GM23338 (cell line): ENCODE results near the gene GPR149. TPM values are rescaled to one million over a fixed set of nuclear protein-coding genes. Genes with fewer than 3 reads are reported as not detected.

Experiments used
- ATAC-seq: fragments of 200-7000 bp; cut with Tn5 transposase; 3 replicates; pipeline ENCODE4 v1.9.1; 2020
- DNase-seq: peaks from one replicate; pipeline ENCODE4 v3.0.0-alpha.2; 2015; ENCODE audit warnings: low spot score
- H2AFZ ChIP-seq: fragments of 200-600 bp; sonication (generic); 2 replicates; pipeline ENCODE4 v1.8.0; 2016; ENCODE audit warnings: antibody characterized with exemption, mild to moderate bottlenecking, moderate library complexity
- H3F3A ChIP-seq: fragments of 200-600 bp; sonication (generic); replicated peaks from 2 replicates; pipeline ENCODE4 v1.8.0; 2017; ENCODE audit warnings: antibody characterized with exemption, mixed run types, low read depth
- H3K27ac ChIP-seq: fragments of 200-600 bp; sonication (generic); 2 replicates; pipeline ENCODE4 v1.6.1; 2016; ENCODE audit warnings: low read depth
- H3K27me3 ChIP-seq: fragments of 200-600 bp; sonication (generic); 2 replicates; pipeline ENCODE4 v1.8.0; 2016; ENCODE audit warnings: mild to moderate bottlenecking, mixed run types, moderate library complexity; ENCODE audit not compliant: insufficient read depth
- H3K36me3 ChIP-seq: fragments of 200-600 bp; sonication (generic); 2 replicates; pipeline ENCODE4 v1.8.0; 2016; ENCODE audit warnings: mild to moderate bottlenecking; ENCODE audit not compliant: insufficient read depth
- H3K4me1 ChIP-seq: fragments of 200-600 bp; sonication (generic); 2 replicates; pipeline ENCODE4 v1.8.0; 2016; ENCODE audit warnings: mild to moderate bottlenecking, moderate library complexity; ENCODE audit not compliant: insufficient read depth
- H3K4me2 ChIP-seq: fragments of 200-600 bp; sonication (generic); 2 replicates; pipeline ENCODE4 v1.7.1; 2017; ENCODE audit warnings: mixed run types
- H3K4me3 ChIP-seq: fragments of 200-600 bp; sonication (generic); 2 replicates; pipeline ENCODE4 v1.6.1; 2016; ENCODE audit warnings: mixed run types
- H3K79me2 ChIP-seq: fragments of 200-600 bp; sonication (generic); replicated peaks from 2 replicates; pipeline ENCODE4 v1.8.0; 2017; ENCODE audit warnings: mild to moderate bottlenecking; ENCODE audit not compliant: insufficient read depth
- H3K9me2 ChIP-seq: fragments of 200-600 bp; sonication (generic); 2 replicates; pipeline ENCODE4 v1.8.0; 2017; ENCODE audit not compliant: insufficient read depth
- H4K20me1 ChIP-seq: fragments of 200-600 bp; sonication (generic); replicated peaks from 2 replicates; pipeline ENCODE4 v1.8.0; 2017; ENCODE audit warnings: mild to moderate bottlenecking; ENCODE audit not compliant: insufficient read depth
- H3K27ac Mint-ChIP-seq: 2 replicates; pipeline ENCODE4 v1.8.0; 2020; ENCODE audit warnings: inconsistent platforms, mild to moderate bottlenecking, moderate library complexity, mixed read lengths
- H3K27me3 Mint-ChIP-seq: 3 replicates; pipeline ENCODE4 v1.8.0; 2022; ENCODE audit warnings: low read depth, mild to moderate bottlenecking, moderate library complexity, mixed read lengths, inconsistent platforms; ENCODE audit not compliant: insufficient read depth, poor library complexity
- H3K36me3 Mint-ChIP-seq: 3 replicates; pipeline ENCODE4 v1.8.0; 2021; ENCODE audit warnings: low read depth, mild to moderate bottlenecking, inconsistent platforms, moderate library complexity, mixed read lengths
- H3K4me1 Mint-ChIP-seq: 3 replicates; pipeline ENCODE4 v1.8.0; 2020; ENCODE audit warnings: mild to moderate bottlenecking, inconsistent platforms, mixed read lengths
- H3K4me3 Mint-ChIP-seq: 3 replicates; pipeline ENCODE4 v1.8.0; 2021; ENCODE audit warnings: moderate library complexity, mild to moderate bottlenecking, inconsistent platforms, mixed read lengths
- H3K9me3 Mint-ChIP-seq: 3 replicates; pipeline ENCODE4 v1.8.0; 2020; ENCODE audit warnings: moderate library complexity, mild to moderate bottlenecking, inconsistent platforms, mixed read lengths
- CTCF ChIP-seq, 2 experiments: fragments of 200-600 bp in 1 of 2; sonication (generic) in 1 of 2; conservative IDR thresholded peaks; 2 replicates each; pipeline versions ENCODE4 v1.5.1 to v1.6.1; 2016 to 2017; ENCODE audit warnings: antibody characterized with exemption in 2 of 2, low read depth in 2 of 2, mild to moderate bottlenecking in 2 of 2, moderate library complexity in 1 of 2
- EZH2phosphoT487 ChIP-seq: fragments of 200-600 bp; sonication (generic); IDR thresholded peaks from one replicate; pipeline ENCODE4 v1.8.1; 2018; ENCODE audit warnings: antibody characterized with exemption; ENCODE audit not compliant: unreplicated experiment
- JUNB ChIP-seq: IDR thresholded peaks from one replicate; pipeline ENCODE4 v1.6.1; 2016; ENCODE audit warnings: antibody characterized with exemption; ENCODE audit not compliant: unreplicated experiment
- POLR2AphosphoS5 ChIP-seq: IDR thresholded peaks from 2 replicates; pipeline ENCODE4 v1.6.1; 2016; ENCODE audit warnings: antibody characterized with exemption, low read depth
- STAT1 ChIP-seq: IDR thresholded peaks from one replicate; pipeline ENCODE4 v1.6.1; 2016; ENCODE audit warnings: antibody characterized with exemption; ENCODE audit not compliant: unreplicated experiment
- ZNF114 ChIP-seq: fragments of 250-450 bp; sonication (Bioruptor Pico); IDR thresholded peaks from 2 replicates; pipeline ENCODE4 v1.5.0; 2020; ENCODE audit warnings: mild to moderate bottlenecking, moderate library complexity
- ZNF331 ChIP-seq: fragments of 250-450 bp; sonication (Bioruptor Pico); IDR thresholded peaks from 2 replicates; pipeline ENCODE4 v1.5.0; 2020; ENCODE audit warnings: low read depth, mild to moderate bottlenecking, moderate library complexity
- polyA plus RNA-seq: library from polyadenylated mRNA; unstranded; fragments of >200 nt; fragmentation: Nextera tagmentation; extraction: Ambion mirVana; gene quantifications from 2 replicates; pipeline ENCODE4 v1.2.1, GENCODE V29; 2016
- total RNA-seq: library from RNA; depleted of rRNA; stranded (reverse); fragments of >200 nt; shearing (Covaris generic); gene quantifications from 2 replicates; pipeline ENCODE4 v1.2.3, GENCODE V29; 2014
- TF ChIP-seq, protein P1 (sequence below): IDR thresholded peaks from one replicate; pipeline ENCODE4 v1.6.1; 2018; ENCODE audit warnings: antibody characterized with exemption; ENCODE audit not compliant: unreplicated experiment
- TF ChIP-seq, protein P2 (sequence below): fragments of 250-450 bp; sonication (Bioruptor Pico); IDR thresholded peaks from 2 replicates; pipeline ENCODE4 v1.5.0; 2020; ENCODE audit warnings: mild to moderate bottlenecking, moderate library complexity

GPR149 gene
- total and polyA plus RNA-seq, 2 experiments from 2014 or later = 0.11 to 0.21 TPM

DNA sequence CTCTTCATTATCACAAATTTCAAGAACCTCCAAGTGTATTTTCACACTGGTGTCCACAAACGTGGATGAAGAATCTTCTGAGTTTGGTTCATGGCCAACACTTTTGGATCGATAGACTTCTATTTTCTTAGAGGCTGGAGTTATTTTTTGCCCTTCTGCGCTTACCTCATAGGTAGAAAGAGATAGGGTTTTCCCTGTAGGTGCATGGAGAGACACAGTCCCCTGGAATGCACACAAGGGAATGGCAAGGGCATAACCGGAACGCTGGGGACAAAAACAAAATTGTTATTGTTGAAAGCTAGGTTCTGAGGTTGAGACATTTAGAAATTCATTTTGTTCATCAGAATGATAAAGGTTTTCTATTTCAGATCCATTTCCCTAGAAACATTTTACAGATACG is 92.0 kb downstream of the GPR149 start (continued):
- no peak for TF ChIP-seq ZNF331 (CRISPR knock-in tag)

DNA sequence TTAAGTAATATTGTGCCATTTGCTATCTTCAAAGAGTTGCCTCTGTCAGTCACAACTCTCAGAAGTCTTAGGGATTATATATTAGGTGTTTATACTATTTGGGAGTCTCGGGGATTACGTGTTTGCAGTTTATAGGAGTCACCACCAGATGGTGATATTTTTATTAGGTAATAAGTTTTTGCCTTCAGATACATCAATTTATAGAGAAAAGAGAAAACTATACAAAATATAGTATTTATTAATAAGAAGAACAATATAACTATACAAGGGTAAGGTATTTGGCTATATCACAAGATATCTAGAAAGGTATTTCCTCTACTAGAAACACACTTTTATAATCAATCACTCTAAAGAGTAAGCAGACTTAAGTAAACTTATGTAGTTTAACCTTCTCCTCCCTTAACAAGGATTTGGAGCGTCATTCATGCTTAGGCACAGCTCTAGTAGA is 95.0 kb downstream of the GPR149 start:
- H3K9me3 Mint-ChIP-seq = no peaks in the 10 kb centered on the region
- Histone ChIP-seq H3K4me2 (no peak overlapping the region), H3K79me2 (no peaks in the 10 kb centered on the region), H3F3A (no peaks in the 10 kb centered on the region), H3K4me3 (no peak overlapping the region), H3K36me3 (no peaks in the 10 kb centered on the region), H3K27ac (no peak overlapping the region), H3K27me3 (no peaks in the 10 kb centered on the region), H2AFZ (no peak overlapping the region), H3K9me2 (no peaks in the 10 kb centered on the region), H3K4me1 (no peaks in the 10 kb centered on the region), H4K20me1 (no peaks in the 10 kb centered on the region)
- peaks cover 2% of the 10 kb centered on the region for H3K27me3 Mint-ChIP-seq
- H3K4me1 Mint-ChIP-seq = no peaks in the 10 kb centered on the region
- H3K27ac Mint-ChIP-seq = no peak overlapping the region
- TF ChIP-seq, protein P1, sequence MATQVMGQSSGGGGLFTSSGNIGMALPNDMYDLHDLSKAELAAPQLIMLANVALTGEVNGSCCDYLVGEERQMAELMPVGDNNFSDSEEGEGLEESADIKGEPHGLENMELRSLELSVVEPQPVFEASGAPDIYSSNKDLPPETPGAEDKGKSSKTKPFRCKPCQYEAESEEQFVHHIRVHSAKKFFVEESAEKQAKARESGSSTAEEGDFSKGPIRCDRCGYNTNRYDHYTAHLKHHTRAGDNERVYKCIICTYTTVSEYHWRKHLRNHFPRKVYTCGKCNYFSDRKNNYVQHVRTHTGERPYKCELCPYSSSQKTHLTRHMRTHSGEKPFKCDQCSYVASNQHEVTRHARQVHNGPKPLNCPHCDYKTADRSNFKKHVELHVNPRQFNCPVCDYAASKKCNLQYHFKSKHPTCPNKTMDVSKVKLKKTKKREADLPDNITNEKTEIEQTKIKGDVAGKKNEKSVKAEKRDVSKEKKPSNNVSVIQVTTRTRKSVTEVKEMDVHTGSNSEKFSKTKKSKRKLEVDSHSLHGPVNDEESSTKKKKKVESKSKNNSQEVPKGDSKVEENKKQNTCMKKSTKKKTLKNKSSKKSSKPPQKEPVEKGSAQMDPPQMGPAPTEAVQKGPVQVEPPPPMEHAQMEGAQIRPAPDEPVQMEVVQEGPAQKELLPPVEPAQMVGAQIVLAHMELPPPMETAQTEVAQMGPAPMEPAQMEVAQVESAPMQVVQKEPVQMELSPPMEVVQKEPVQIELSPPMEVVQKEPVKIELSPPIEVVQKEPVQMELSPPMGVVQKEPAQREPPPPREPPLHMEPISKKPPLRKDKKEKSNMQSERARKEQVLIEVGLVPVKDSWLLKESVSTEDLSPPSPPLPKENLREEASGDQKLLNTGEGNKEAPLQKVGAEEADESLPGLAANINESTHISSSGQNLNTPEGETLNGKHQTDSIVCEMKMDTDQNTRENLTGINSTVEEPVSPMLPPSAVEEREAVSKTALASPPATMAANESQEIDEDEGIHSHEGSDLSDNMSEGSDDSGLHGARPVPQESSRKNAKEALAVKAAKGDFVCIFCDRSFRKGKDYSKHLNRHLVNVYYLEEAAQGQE = no peak
- TF ChIP-seq POLR2AphosphoS5 (no peak), JUNB (no peak), CTCF (conservative IDR thresholded peaks at IDR 0.05; ENCODE audit: low read depth in 2 of 2) (peak in 1 of 2 experiments; percentile 66; a peak in 3 of 4 replicates), EZH2phosphoT487 (no peak)
- DNase-seq (peak; percentile 69), ATAC-seq (no peak)
- H3K4me3 Mint-ChIP-seq = no peak overlapping the region
- H3K36me3 Mint-ChIP-seq = no peaks in the 10 kb centered on the region

DNA sequence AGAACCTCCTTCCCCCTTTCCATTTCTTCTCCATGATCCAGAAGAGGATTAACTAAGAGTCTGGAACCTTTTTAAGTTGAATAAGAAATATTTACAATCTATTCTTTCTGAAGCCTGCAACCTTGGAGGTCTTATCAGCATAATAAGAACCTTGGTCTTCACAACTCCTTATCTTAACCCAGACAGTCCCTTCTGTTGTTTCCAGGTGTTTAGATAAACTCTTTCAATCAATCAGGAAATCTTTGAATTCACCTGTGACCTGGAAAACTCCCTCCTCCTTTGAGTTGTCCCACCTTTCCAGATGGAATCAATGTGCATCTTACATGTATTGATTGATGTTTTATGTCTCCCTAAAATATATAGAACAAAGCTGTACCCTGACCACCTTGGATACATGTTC is 102.1 kb downstream of the GPR149 start:
- Histone ChIP-seq H3F3A (no peaks in the 10 kb centered on the region), H3K36me3 (no peaks in the 10 kb centered on the region), H3K27me3 (no peaks in the 10 kb centered on the region), H3K9me2 (no peaks in the 10 kb centered on the region), H3K27ac (no peak overlapping the region), H3K4me3 (no peak overlapping the region), H3K79me2 (peaks cover 14% of the 10 kb centered on the region), H4K20me1 (peaks cover 3% of the 10 kb centered on the region; the same call in 1 of the 2 replicates), H3K4me1 (peaks cover 14% of the 10 kb centered on the region; the same call in 1 of the 2 replicates), H3K4me2 (no peak overlapping the region), H2AFZ (no peak overlapping the region)
- Mint-ChIP-seq H3K27me3 (peaks cover 2% of the 10 kb centered on the region), H3K36me3 (no peaks in the 10 kb centered on the region; the same call in 2 of the 3 replicates), H3K4me3 (no peak overlapping the region), H3K4me1 (peaks cover 4% of the 10 kb centered on the region; the same call in 2 of the 3 replicates), H3K27ac (no peak overlapping the region), H3K9me3 (no peaks in the 10 kb centered on the region)
- no peak for ATAC-seq
- DNase-seq = no peak
- TF ChIP-seq ZNF331 (CRISPR knock-in tag) (no peak), POLR2AphosphoS5 (no peak), STAT1 (no peak), ZNF114 (CRISPR knock-in tag) (no peak)
- TF ChIP-seq, protein P2, sequence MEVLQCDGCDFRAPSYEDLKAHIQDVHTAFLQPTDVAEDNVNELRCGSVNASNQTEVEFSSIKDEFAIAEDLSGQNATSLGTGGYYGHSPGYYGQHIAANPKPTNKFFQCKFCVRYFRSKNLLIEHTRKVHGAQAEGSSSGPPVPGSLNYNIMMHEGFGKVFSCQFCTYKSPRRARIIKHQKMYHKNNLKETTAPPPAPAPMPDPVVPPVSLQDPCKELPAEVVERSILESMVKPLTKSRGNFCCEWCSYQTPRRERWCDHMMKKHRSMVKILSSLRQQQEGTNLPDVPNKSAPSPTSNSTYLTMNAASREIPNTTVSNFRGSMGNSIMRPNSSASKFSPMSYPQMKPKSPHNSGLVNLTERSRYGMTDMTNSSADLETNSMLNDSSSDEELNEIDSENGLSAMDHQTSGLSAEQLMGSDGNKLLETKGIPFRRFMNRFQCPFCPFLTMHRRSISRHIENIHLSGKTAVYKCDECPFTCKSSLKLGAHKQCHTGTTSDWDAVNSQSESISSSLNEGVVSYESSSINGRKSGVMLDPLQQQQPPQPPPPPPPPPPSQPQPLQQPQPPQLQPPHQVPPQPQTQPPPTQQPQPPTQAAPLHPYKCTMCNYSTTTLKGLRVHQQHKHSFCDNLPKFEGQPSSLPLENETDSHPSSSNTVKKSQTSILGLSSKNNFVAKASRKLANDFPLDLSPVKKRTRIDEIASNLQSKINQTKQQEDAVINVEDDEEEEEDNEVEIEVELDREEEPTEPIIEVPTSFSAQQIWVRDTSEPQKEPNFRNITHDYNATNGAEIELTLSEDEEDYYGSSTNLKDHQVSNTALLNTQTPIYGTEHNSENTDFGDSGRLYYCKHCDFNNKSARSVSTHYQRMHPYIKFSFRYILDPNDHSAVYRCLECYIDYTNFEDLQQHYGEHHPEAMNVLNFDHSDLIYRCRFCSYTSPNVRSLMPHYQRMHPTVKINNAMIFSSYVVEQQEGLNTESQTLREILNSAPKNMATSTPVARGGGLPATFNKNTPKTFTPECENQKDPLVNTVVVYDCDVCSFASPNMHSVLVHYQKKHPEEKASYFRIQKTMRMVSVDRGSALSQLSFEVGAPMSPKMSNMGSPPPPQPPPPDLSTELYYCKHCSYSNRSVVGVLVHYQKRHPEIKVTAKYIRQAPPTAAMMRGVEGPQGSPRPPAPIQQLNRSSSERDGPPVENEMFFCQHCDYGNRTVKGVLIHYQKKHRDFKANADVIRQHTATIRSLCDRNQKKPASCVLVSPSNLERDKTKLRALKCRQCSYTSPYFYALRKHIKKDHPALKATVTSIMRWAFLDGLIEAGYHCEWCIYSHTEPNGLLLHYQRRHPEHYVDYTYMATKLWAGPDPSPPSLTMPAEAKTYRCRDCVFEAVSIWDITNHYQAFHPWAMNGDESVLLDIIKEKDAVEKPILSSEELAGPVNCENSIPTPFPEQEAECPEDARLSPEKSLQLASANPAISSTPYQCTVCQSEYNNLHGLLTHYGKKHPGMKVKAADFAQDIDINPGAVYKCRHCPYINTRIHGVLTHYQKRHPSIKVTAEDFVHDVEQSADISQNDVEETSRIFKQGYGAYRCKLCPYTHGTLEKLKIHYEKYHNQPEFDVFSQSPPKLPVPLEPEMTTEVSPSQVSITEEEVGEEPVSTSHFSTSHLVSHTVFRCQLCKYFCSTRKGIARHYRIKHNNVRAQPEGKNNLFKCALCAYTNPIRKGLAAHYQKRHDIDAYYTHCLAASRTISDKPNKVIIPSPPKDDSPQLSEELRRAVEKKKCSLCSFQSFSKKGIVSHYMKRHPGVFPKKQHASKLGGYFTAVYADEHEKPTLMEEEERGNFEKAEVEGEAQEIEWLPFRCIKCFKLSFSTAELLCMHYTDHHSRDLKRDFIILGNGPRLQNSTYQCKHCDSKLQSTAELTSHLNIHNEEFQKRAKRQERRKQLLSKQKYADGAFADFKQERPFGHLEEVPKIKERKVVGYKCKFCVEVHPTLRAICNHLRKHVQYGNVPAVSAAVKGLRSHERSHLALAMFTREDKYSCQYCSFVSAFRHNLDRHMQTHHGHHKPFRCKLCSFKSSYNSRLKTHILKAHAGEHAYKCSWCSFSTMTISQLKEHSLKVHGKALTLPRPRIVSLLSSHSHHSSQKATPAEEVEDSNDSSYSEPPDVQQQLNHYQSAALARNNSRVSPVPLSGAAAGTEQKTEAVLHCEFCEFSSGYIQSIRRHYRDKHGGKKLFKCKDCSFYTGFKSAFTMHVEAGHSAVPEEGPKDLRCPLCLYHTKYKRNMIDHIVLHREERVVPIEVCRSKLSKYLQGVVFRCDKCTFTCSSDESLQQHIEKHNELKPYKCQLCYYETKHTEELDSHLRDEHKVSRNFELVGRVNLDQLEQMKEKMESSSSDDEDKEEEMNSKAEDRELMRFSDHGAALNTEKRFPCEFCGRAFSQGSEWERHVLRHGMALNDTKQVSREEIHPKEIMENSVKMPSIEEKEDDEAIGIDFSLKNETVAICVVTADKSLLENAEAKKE (CRISPR knock-in tag) = no peak
